Neural crest cell (in vitro differentiated cells): ENCODE measurements around the gene LRCH4. TPM values are rescaled to one million over a fixed set of nuclear protein-coding genes. Genes with fewer than 3 reads are reported as not detected.

ENCODE experiments used
- DNase-seq: peaks from one replicate; pipeline ENCODE4 v3.0.0; 2021; ENCODE audit warnings: low read depth, mixed read lengths, low spot score
- H3K27ac Mint-ChIP-seq: one replicate; pipeline ENCODE4 v1.8.0; 2021; ENCODE audit warnings: mild to moderate bottlenecking, mixed read lengths; ENCODE audit not compliant: unreplicated experiment
- H3K27me3 Mint-ChIP-seq: 2 replicates; pipeline ENCODE4 v1.8.0; 2021; ENCODE audit warnings: low read depth, mild to moderate bottlenecking, mixed read lengths
- H3K36me3 Mint-ChIP-seq: 2 replicates; pipeline ENCODE4 v1.8.0; 2021; ENCODE audit warnings: low read depth, mild to moderate bottlenecking, mixed read lengths
- H3K4me1 Mint-ChIP-seq: 2 replicates; pipeline ENCODE4 v1.8.0; 2021; ENCODE audit warnings: mixed read lengths
- H3K4me3 Mint-ChIP-seq: one replicate; pipeline ENCODE4 v1.8.0; 2021; ENCODE audit warnings: mild to moderate bottlenecking, mixed read lengths
- H3K9me3 Mint-ChIP-seq: 2 replicates; pipeline ENCODE4 v1.8.0; 2021; ENCODE audit warnings: mixed read lengths
- total RNA-seq: library from RNA; stranded (reverse); gene quantifications from 2 replicates; pipeline ENCODE4 v1.2.1, GENCODE V29; 2021
- TF ChIP-seq, protein P1 (sequence below): fragments of 200-600 bp; sonication (generic); conservative IDR thresholded peaks from 2 replicates; pipeline ENCODE4 v1.5.0; 2021; ENCODE audit warnings: antibody characterized with exemption, mild to moderate bottlenecking

Gene LRCH4
- total RNA-seq, 1 donor from 2014 or later = 44.2 TPM

DNA sequence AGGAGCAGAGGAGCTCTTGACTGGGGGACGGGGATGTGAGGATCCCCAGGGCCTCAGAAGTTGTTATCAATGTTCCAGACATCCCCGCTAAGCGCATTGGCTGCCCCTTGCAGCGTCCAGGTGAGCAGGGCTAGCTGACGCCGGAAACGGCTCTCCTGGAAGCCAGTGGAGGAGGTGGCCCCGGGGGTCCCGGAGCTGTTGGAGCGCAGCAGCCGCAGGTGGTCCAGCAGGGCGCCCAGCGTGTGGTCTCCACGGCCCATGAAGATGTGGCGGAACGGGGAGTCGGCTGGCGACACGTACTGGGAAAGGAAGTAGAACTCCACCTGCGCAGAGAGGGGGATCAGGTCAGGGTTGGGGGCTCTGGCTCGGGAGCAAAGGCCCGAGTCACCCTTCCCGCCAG lies 34.9 kb upstream of the LRCH4 start:
- no peak overlapping the region for H3K27ac Mint-ChIP-seq
- no peaks in the 10 kb centered on the region for H3K9me3 Mint-ChIP-seq
- H3K36me3 Mint-ChIP-seq = peaks cover 2% of the 10 kb centered on the region
- H3K4me3 Mint-ChIP-seq = peak overlapping the region; percentile 33
- H3K4me1 Mint-ChIP-seq = peaks cover 2% of the 10 kb centered on the region
- H3K27me3 Mint-ChIP-seq = no peaks in the 10 kb centered on the region
- no peak for DNase-seq
- TF ChIP-seq, protein P1, sequence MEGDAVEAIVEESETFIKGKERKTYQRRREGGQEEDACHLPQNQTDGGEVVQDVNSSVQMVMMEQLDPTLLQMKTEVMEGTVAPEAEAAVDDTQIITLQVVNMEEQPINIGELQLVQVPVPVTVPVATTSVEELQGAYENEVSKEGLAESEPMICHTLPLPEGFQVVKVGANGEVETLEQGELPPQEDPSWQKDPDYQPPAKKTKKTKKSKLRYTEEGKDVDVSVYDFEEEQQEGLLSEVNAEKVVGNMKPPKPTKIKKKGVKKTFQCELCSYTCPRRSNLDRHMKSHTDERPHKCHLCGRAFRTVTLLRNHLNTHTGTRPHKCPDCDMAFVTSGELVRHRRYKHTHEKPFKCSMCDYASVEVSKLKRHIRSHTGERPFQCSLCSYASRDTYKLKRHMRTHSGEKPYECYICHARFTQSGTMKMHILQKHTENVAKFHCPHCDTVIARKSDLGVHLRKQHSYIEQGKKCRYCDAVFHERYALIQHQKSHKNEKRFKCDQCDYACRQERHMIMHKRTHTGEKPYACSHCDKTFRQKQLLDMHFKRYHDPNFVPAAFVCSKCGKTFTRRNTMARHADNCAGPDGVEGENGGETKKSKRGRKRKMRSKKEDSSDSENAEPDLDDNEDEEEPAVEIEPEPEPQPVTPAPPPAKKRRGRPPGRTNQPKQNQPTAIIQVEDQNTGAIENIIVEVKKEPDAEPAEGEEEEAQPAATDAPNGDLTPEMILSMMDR = no peak

DNA sequence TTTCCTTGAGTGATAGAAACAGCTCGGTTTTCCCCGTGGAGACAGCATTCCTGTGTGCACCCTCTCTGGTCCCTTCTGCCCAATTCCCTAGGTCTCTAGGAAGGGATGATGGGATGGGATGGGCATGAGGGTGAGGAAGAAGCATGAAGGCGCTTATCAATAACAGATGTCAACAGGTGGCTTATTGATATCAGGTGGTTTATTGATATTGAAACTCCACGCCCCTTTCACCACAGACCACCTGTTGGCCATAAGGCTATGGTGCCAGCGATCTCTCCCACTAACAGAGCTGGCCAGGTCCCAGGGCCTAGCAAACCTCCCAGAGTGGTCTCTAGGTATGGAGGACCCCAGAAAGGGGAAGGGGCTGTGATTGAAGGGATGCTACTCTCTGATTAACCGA lies 34.3 kb upstream of the LRCH4 start:
- Mint-ChIP-seq H3K36me3 (peaks cover 2% of the 10 kb centered on the region), H3K4me3 (peak overlapping the region; percentile 33), H3K9me3 (no peaks in the 10 kb centered on the region), H3K4me1 (no peaks in the 10 kb centered on the region), H3K27me3 (no peaks in the 10 kb centered on the region), H3K27ac (no peak overlapping the region)
- no peak for DNase-seq
- TF ChIP-seq, protein P1 = no peak

DNA sequence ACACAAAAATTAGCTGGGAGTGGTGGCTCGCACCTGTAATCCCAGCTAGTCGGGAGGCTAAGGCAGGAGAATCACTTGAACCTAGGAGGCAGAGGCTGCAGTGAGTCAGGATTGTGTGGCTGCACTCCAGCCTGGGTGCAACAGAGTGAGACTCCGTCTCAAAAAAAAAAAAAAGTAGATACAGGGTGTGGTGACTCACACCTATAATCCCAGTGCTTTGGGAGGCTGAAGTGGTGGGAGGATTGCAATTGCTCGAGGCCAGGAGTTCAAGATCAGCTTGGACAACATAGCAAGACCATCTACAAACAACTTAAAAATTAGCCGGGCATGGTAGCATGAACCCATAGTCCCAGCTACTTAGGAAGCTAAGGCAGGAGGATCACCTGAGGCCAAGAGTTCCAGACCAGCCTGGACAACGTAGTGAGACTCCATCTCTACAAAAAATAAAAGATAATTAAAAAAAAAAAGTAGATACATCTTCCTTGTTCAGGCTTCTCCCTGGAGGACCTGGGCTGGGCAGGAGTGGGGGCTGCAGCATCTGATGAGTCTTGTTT lies 28.5 kb upstream of the LRCH4 start:
- Mint-ChIP-seq H3K27me3 (peaks cover 2% of the 10 kb centered on the region), H3K4me3 (no peak overlapping the region), H3K36me3 (no peaks in the 10 kb centered on the region), H3K4me1 (peaks cover 5% of the 10 kb centered on the region), H3K9me3 (no peaks in the 10 kb centered on the region), H3K27ac (no peak overlapping the region)
- no peak for DNase-seq
- TF ChIP-seq, protein P1 = no peak

DNA sequence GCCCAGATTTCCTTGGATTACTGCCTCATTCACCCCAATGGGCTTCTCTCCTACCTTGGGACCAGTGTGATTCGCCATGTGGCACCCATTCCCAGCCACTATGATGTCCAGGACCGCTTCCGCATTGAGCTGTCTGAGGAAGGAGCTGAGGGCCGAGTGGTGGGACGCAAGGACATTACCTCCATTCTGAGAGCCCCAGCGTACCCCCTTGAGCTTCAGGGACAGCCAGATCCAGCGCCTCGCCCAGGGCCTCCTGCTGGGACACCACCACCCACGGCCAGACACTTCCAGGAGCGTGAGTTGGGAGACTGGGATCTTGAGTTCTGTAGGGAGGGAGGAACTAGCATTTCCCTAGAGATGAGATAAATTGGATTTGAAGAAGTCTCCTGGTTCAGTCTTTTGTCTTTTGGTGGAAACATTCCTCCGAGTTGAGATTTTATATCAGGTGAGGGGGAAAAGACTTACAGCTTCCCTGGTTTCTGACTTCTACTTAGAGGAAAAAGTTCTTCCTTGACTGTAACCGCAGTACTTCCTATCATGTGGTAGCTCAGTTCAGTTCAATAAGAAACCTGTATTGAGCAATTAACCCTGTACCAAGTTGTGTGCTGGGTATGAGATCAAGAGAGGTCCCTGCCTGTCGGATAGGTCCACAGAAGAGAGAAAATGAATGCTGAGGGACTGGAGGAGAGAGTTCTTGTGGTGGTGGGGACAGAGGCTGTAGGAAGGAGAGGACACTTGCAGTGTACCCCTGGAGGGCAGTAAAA lies 27.7 kb upstream of the LRCH4 start:
- TF ChIP-seq, protein P1 = no peak
- H3K36me3 Mint-ChIP-seq = no peaks in the 10 kb centered on the region
- no peaks in the 10 kb centered on the region for H3K9me3 Mint-ChIP-seq
- peaks cover 3% of the 10 kb centered on the region for H3K27me3 Mint-ChIP-seq
- DNase-seq = no peak
- H3K4me1 Mint-ChIP-seq = peaks cover 5% of the 10 kb centered on the region
- peak overlapping the region; percentile 54 for H3K4me3 Mint-ChIP-seq
- H3K27ac Mint-ChIP-seq = no peak overlapping the region

DNA sequence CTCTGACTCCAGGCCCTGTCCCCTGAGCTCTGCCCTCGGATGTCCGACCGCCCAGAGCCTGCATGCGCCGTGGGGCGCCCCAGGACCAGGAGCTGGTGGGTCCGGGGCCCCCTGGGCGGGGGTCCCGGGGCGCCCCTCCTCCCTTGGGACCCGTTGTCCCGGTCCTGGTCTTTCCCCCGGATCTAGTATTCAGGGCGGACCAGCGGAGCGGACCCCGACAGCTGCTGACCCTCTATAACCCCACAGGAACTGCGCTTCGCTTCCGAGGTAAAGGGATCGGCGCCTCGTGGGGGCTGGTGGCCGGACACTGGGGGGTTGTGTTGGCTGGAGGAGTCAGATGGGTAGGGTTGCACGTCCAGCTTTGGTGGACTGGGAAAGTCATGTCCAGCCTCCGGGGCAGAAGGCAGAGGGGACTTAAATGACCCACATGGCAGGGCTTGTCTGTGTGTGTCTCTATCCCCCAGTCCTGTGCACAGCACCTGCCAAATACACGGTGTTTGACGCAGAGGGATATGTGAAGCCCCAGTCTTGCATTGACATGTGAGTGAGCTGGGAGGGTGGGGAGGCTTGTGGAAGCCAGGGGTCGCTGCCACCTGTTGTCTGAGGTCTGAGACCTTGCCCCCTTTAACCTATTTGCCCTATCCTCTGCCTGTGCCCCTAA lies 26.9 kb upstream of the LRCH4 start:
- Mint-ChIP-seq H3K27ac (no peak overlapping the region), H3K27me3 (peaks cover 6% of the 10 kb centered on the region), H3K4me3 (peak overlapping the region; percentile 98), H3K36me3 (no peaks in the 10 kb centered on the region), H3K9me3 (no peaks in the 10 kb centered on the region), H3K4me1 (peaks cover 5% of the 10 kb centered on the region)
- TF ChIP-seq, protein P1 = peak; percentile 27
- DNase-seq = no peak
